ENCODE results near the gene GALP.
"Not testable (repeated sequence)": the region's sequence is repeated elsewhere in the genome, so short reads cannot be mapped to it uniquely, and the experiment has no call there.

GALP gene

DNA sequence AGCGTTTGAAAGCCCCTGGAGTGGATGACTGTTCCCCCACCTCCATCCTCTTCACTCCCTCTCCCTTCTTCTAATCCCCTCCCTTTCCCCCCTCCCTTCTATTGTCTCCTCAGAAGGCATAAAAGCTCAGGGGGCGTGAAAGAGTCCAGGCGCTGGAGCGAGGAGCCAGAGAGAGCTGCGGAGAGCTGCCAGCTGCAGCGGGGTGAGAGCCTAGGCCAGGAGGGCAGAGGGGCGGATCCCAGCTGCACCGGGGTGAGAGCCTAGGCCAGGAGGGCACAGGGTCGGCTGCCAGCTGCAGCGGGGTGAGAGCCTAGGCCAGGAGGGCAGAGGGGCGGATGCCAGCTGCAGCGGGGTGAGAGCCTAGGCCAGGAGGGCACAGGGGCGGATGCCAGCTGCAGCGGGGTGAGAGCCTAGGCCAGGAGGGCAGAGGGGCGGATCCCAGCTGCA is at the start of gene GALP:
GALP (plus strand) TSS at position 148 of the 447 bp plus-strand sequence. CDS start 1,101 bp downstream, outside the sequence.
- DNase-seq (ENCODE audit: low read depth) = not testable (repeated sequence)

DNA sequence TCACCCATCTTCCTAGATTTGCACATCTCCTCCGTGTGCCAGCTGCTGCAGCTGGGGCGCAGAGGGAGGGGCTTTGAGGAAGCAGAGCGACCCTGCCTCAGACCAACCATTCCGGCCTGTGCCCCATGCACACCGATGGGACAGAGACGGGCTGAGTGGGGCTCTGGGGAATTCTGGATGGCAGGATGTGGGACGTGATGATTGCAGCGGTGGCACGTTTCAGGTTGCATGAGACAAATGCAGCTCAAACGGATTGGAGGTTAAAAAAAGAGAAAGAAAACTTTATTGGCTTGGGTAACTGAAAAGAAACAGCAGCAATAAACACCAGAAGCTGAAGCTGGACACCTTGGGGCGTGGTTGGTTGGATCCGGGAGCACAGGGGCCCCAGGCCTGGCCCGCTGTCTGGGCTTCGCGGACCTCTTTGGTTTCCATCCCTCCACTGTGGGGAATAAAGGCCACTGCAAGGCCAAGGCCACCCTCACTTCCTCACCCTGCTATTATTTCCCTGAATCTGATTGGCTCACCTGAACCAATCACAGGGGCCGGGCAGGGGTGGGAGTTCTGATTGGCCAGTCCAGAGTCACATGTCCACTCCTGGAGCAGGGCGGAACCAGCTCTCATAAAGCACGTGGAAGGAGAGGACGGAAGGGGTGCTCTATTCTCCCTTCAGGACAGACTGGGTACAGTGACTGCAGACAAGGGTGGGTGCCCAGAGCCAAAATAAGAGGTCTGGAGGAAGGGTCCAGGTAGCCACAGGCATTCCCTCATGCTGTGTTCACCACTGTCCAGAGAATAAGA is 48.6 kb upstream of the GALP start:
- DNase-seq (ENCODE audit: low read depth) = no peak

- DNase-seq (ENCODE audit: low read depth) = no peak
Observed at GRCh38 chr19:56130006-56130405, 45.8 kb upstream of the GALP start.

- no peak for DNase-seq (ENCODE audit: low read depth)
Observed at GRCh38 chr19:56131651-56132050, 44.2 kb upstream of the GALP start.

GRCh38 chr19:56132316-56132822 is 43.4 kb upstream of the GALP start:
- no peak for DNase-seq (ENCODE audit: low read depth)

DNA sequence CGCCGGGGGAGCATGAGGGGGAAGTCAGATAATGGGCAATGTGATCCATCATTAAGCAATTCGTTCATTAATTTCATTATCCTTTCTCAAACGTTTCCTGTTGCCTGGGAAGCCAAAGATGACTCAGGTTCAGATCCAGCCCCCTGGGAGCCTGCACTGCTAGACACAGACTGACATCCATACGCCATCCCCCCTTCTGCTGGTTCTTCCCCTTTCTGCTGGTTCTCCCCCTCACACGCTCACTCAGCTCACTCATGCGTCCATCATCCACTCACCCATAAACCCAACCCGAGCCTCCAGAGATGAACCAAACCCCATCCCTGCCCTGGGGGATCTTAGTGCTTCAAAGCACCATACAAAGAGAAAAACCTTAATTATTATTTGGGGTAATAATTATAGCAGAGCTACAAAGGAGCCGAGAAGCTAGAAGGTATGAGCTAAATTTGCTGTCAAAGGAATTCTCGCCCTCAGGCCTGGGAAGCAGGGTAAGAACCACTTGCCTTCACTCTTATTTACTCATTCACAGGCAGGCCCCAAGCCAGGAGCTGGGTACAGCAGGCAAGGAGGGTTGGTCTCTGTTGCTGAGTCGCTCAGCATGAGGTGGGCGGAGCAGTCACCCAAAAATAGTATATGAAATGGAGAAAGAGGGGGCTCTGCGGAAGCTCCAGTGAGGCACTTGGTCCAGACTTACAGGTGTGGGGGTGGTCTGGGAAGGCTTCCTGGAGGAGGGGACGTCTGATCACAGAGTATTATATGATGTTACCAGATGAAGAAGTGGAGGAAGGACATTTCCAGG is 41.8 kb upstream of the GALP start:
- DNase-seq (ENCODE audit: low read depth) = no peak

DNA sequence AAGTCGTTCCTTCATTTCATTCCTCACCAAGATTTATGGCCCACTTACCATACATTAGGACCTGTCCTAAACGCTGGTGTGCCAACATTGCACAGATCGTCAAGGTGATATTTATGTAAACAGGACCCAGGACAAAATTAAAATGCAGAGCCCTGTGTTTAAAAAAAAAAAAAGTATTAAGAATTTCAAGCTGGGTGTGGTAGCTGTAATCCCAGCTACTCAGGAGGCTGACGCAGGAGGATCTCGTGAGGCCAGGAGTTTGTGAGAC is 41.2 kb upstream of the GALP start:
- no peak for DNase-seq (ENCODE audit: low read depth)

GRCh38 chr19:56136362-56136761 is 39.4 kb upstream of the GALP start:
- DNase-seq (ENCODE audit: low read depth) = no peak

DNA sequence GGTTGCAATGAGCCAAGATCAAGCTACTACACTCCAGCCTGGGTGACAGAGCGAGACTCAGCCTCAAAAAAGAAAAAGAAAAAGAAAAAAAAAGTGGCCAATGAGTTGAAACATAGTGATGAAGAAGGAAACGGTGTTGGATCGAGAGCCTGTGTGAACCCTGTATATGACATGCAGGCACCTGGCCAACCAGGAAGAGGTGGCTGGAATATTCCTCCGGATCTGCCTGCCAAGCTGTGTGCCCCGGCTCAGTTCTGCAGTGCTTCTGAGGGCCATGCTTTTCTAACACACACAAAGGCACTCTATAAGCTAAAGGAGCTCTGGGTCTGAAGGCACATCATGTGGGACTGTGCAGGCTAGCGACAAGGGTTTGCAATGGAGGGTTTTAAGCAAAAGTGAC is 38.4 kb upstream of the GALP start:
- DNase-seq (ENCODE audit: low read depth) = no peak

- no peak for DNase-seq (ENCODE audit: low read depth)
Observed at GRCh38 chr19:56138069-56138468, 37.7 kb upstream of the GALP start.

- no peak for DNase-seq (ENCODE audit: low read depth)
Observed at GRCh38 chr19:56139847-56140582, 35.8 kb upstream of the GALP start.

DNA sequence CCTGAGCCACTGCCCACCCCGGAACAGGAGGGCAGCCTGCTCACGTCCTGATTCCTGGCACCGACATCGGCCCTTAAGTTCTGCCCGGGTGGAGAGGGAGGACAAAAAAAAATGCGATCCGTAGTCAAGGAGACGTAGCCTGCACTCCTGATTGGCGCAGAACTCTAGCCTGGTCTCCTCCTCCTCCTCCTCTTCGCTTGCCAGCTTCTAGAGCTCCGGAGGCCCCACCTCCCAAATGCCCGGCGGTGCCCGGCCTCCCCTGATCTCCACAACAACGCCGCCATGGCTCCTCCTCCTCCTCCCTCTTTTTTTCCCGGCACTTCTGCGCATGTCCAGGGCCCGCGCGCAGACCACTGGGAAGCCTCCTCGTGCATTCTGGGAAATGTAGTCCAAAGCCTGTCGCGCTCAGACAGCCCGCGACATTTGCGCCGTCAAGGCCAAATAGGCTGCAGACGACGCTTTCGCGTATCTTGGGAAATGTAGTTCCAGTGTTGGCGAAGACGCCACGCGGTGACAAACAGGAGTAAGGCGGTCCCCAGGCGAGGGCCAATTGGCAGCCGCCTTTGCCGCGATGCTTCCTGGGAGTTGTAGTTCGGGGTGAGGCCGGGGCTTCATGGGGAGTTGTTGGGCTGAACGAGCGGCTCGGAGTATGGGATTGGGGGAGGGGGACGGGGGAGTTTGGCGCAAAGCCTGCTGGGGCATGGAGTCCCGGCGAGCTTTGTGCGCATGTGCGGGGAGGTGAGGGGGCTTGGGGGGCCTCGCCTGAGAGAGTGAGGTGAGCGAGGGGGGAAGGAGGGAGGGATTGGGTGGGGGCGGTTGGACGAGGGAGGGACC is 35.0 kb upstream of the GALP start, which contains the start of gene ZNF444:
ZNF444 (plus strand) TSS at position 705 of the 834 bp plus-strand sequence. CDS start 5,625 bp downstream, outside the sequence.
- DNase-seq (ENCODE audit: low read depth) = peak; percentile 99

DNA sequence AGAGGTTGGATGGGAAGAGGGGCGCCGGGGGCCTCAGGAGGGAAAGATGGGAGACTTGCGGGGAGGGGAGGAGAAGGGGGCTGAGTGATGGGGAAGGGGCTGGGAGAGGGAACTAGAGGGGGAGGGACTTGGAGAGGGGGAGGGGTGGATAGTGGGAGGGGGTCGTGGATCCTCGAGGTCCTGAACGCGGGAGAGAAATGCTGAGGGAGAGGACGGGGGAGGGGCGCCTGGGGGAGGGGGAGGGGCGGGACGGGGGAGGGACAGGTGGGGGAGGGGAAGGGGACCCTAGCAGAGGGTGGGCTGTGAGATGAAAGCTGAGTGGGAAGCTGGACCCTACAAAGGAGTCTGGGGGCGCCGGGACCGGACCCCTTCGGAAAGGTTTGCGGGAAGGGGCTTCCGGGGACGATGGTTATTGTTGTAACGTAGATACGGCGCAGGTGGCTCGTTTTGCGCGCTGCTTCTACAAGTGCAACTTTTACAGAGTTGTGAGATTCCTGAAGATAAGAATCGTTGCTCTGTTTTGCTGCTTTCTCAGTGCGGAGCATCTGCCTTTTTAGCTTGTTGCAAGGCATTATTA is 34.3 kb upstream of the GALP start:
- no peak for DNase-seq (ENCODE audit: low read depth)

DNA sequence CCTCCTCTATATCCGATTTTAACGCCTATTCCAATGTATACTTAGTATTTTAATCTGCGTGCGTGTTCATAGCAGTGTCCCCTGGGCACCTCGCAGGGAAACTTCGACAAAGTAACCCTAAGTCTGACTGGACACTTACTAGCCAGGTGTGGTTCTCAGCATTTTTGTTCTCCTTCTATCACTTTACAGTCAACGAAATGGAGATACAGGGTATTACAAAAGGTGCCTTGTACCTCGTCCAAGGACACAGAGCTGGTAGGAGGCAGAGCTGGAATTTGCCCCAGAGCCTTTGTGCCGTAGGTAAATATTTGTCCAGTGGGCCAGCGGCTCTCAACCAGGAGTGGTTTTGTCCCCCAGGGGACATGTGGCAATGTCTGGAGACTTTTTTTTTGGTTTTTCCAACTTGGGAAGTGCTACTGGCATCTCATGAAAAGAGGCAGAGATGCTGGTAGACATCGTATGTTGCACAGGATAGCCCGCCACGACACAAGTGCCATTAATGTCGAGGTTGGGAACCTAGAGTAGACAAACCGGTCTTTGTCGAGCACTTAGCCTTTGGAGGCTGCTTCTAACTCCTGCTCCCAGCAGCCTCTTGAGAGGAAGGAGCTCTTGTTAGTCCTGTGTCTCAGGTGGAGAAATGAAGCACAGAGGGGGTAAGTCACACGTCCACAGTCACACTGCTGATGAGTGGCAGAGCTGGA is 33.6 kb upstream of the GALP start:
- DNase-seq (ENCODE audit: low read depth) = no peak

GRCh38 chr19:56142897-56143434 is 32.8 kb upstream of the GALP start:
- no peak for DNase-seq (ENCODE audit: low read depth)

GRCh38 chr19:56144376-56144775 is 31.4 kb upstream of the GALP start:
- no peak for DNase-seq (ENCODE audit: low read depth)

DNA sequence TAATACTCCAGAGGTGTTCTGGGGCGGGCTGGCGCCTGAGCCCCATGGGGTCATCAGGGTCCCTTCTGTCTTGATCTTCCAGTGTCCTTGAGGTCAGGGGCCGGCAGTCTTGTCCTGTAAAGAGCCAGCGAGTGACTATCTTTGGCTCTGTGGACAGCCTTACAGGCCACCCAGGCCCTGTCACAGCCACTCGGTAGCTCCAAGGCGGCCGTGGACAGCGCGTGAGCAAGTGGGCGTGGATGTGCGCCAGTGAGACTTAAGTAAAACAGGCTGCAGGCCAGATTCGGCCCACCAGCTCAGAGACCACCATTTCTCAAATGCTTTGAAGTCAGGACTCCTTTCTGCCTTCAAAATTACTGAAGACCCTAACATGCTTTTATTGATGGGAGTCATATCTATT is 31.0 kb upstream of the GALP start:
- DNase-seq (ENCODE audit: low read depth) = no peak

DNA sequence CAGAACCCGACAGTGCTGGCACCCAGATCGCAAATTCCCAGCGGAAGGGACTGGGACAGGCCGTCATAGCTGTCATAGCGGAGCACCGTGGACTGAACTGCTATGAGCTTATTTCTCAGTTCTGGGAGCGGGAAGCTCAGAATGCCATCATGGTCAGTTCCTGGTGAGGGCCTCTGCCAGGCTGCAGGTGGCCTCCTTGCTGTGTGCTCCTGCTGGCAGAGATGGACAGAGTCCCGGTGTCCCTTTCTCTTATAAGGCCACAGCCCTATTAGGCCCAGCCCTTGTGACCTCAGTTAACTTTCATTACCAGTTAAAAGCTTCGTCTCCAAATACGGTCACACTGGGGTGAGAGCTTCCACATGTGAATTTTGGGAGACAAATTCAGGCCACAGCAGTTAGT is 30.1 kb upstream of the GALP start:
- no peak for DNase-seq (ENCODE audit: low read depth)

- DNase-seq (ENCODE audit: low read depth) = no peak
Observed at GRCh38 chr19:56146904-56147303, 28.9 kb upstream of the GALP start.

DNA sequence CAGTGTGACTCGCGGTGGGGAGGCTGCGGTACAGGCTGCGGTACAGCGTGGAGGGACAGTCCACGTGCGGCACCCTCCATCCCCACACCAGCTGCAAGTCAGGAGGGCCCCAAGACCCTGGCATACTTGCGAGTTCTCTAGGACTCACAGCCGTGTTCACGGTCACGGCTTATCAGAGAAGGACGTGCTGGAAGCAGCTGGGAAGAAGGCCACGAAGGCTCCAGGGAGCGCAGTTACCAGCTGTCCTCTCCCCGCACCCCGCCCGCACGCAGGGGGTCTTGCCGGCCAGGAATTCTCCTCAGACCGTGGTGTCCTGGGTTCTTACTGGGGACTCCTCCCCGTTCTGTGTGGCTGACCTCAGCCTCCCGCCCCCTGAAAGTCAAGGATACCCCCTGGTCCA is 28.5 kb upstream of the GALP start:
- no peak for DNase-seq (ENCODE audit: low read depth)
